ENCODE data around the gene SLC2A11.
"Not testable (repeated sequence)": the region's sequence is repeated elsewhere in the genome, so short reads cannot be mapped to it uniquely, and the experiment has no call there.

Gene SLC2A11

GRCh38 chr22:23847991-23848864 is 9.4 kb upstream of the SLC2A11 start:
- DNase-seq, result no peak

GRCh38 chr22:23849009-23850006 is 8.4 kb upstream of the SLC2A11 start:
- peak; percentile 94 to 95 for DNase-seq

GRCh38 chr22:23850136-23850611 is 7.5 kb upstream of the SLC2A11 start:
- DNase-seq, result no peak

- DNase-seq, result peak; percentile 45 to 47
Measured at GRCh38 chr22:23856721-23857605, 712 bp upstream of the SLC2A11 start.

- DNase-seq, result no peak
Measured at GRCh38 chr22:23858484-23858815, 775 bp downstream of the SLC2A11 start.

- no peak for DNase-seq
Measured at GRCh38 chr22:23859201-23859600, 1.5 kb downstream of the SLC2A11 start.

- not testable (repeated sequence) for DNase-seq
Measured at GRCh38 chr22:23860187-23860586, 2.5 kb downstream of the SLC2A11 start.

GRCh38 chr22:23862103-23862502 is 4.4 kb downstream of the SLC2A11 start:
- DNase-seq, result peak in 1 of 2 experiments; percentile 54

- not testable (repeated sequence) for DNase-seq
Measured at GRCh38 chr22:23864499-23865154, 7.0 kb downstream of the SLC2A11 start.

- DNase-seq, result no peak
Measured at GRCh38 chr22:23868580-23868979, 10.9 kb downstream of the SLC2A11 start.

GRCh38 chr22:23874871-23875270 is 17.2 kb downstream of the SLC2A11 start:
- DNase-seq, result no peak

- DNase-seq, result no peak
Measured at GRCh38 chr22:23875801-23876200, 18.1 kb downstream of the SLC2A11 start.

GRCh38 chr22:23877566-23877965 is 19.9 kb downstream of the SLC2A11 start:
- DNase-seq, result no peak

- no peak for DNase-seq
Measured at GRCh38 chr22:23878219-23878618, 20.5 kb downstream of the SLC2A11 start.

- no peak for DNase-seq
Measured at GRCh38 chr22:23882370-23882769, 24.7 kb downstream of the SLC2A11 start.

GRCh38 chr22:23883658-23884057 is 26.0 kb downstream of the SLC2A11 start:
- no peak for DNase-seq

GRCh38 chr22:23884140-23884539 is 26.5 kb downstream of the SLC2A11 start:
- no peak for DNase-seq

- DNase-seq, result no peak
Measured at GRCh38 chr22:23888615-23889401, 31.1 kb downstream of the SLC2A11 start.

- DNase-seq, result no peak
Measured at GRCh38 chr22:23889620-23890019, 31.9 kb downstream of the SLC2A11 start.

- DNase-seq, result no peak
Measured at GRCh38 chr22:23891726-23892125, 34.1 kb downstream of the SLC2A11 start.

- DNase-seq, result no peak
Measured at GRCh38 chr22:23892130-23892529, 34.5 kb downstream of the SLC2A11 start.

Measured in activated T-cell treated with anti-CD3 and anti-CD28 coated beads, Interleukin-2, amount 50 U/mL, for 48 hours (primary cell).